H1 (cell line): ENCODE results near the gene ACO1. TPM values are rescaled to one million over a fixed set of nuclear protein-coding genes. Genes with fewer than 3 reads are reported as not detected.

ENCODE experiments used
- CTCF ChIA-PET: fragments of 300-600 bp; sonication (Branson Sonifier 250); formaldehyde crosslinking; loops from one replicate; lab custom pipeline; 2021; ENCODE audit not compliant: partially characterized antibody; lab: Charles Lee
- POLR2A ChIA-PET: fragments of 300-600 bp; sonication (Branson Sonifier 250); formaldehyde crosslinking; loops from one replicate; lab custom pipeline; 2021; ENCODE audit warnings: inconsistent platforms; ENCODE audit not compliant: partially characterized antibody; lab: Charles Lee
- DNase-seq, 2 experiments: peaks; one replicate each; pipeline versions ENCODE4 v3.0.0 to v3.0.0-alpha.2; 2010 to 2022; ENCODE audit warnings: low spot score in 2 of 2, low read depth in 1 of 2, mixed read lengths in 1 of 2
- FAIRE-seq: peaks from 2 replicates; lab custom pipeline; 2011; peaks lifted over from hg19 to GRCh38; lab: Jason Lieb, UNC
- H2AFZ ChIP-seq: 2 replicates; pipeline ENCODE4 v1.8.1; 2012; ENCODE audit warnings: low read length, inconsistent platforms
- H2AK5ac ChIP-seq: 2 replicates; pipeline ENCODE4 v1.6.1; 2013; ENCODE audit warnings: low read depth, low read length
- H2BK120ac ChIP-seq: replicated peaks from 2 replicates; pipeline ENCODE3; 2013; ENCODE audit warnings: low read depth, low read length, inconsistent platforms
- H2BK12ac ChIP-seq: 2 replicates; pipeline ENCODE4 v1.6.1; 2013; ENCODE audit warnings: low read depth, low read length
- H2BK15ac ChIP-seq: 2 replicates; pipeline ENCODE4 v1.6.1; 2013; ENCODE audit warnings: low read length
- H2BK20ac ChIP-seq: 2 replicates; pipeline ENCODE4 v1.6.1; 2013; ENCODE audit warnings: low read length
- H2BK5ac ChIP-seq: 2 replicates; pipeline ENCODE4 v1.6.1; 2013; ENCODE audit warnings: low read depth, low read length
- H3K14ac ChIP-seq: 2 replicates; pipeline ENCODE4 v1.6.1; 2013; ENCODE audit warnings: inconsistent platforms; ENCODE audit not compliant: insufficient read length
- H3K18ac ChIP-seq: 2 replicates; pipeline ENCODE4 v1.6.1; 2013; ENCODE audit warnings: low read length; ENCODE audit errors: extremely low read depth
- H3K23ac ChIP-seq: 2 replicates; pipeline ENCODE4 v1.6.1; 2013; ENCODE audit warnings: inconsistent platforms; ENCODE audit not compliant: insufficient read length
- H3K23me2 ChIP-seq: 2 replicates; pipeline ENCODE4 v1.6.1; 2013; ENCODE audit warnings: low read depth, low read length
- H3K27ac ChIP-seq: 2 replicates; pipeline ENCODE4 v1.6.1; 2011; ENCODE audit warnings: low read depth, low read length, inconsistent platforms
- H3K27me3 ChIP-seq, 4 experiments: replicated peaks in 1 of 4; 1 replicate in 1 of 4; 2 replicates in 3 of 4; pipeline versions ENCODE4 v1.6.1 to v1.8.1; 2011 to 2013; ENCODE audit warnings: low read length in 3 of 4, mild to moderate bottlenecking in 3 of 4, inconsistent platforms in 2 of 4, mixed read lengths in 2 of 4, moderate library complexity in 1 of 4; ENCODE audit not compliant: control insufficient read depth in 3 of 4, insufficient read depth in 3 of 4; ENCODE audit errors: extremely low read depth in 1 of 4
- H3K36me3 ChIP-seq, 4 experiments: 2 replicates each; pipeline versions ENCODE4 v1.6.1 to v1.8.1; 2011 to 2013; ENCODE audit warnings: mild to moderate bottlenecking in 4 of 4, low read length in 3 of 4, moderate library complexity in 2 of 4, control low read depth in 1 of 4, inconsistent platforms in 1 of 4; ENCODE audit not compliant: insufficient read depth in 4 of 4, control insufficient read depth in 2 of 4
- H3K4ac ChIP-seq: replicated peaks from 2 replicates; pipeline ENCODE3; 2013; ENCODE audit warnings: low read length, low read depth, mixed read lengths, inconsistent platforms; ENCODE audit not compliant: insufficient read length
- H3K4me1 ChIP-seq, 4 experiments: replicated peaks in 1 of 4; 1 replicate in 1 of 4; 2 replicates in 3 of 4; pipeline versions ENCODE4 v1.6.1 to v1.8.1; 2011 to 2013; ENCODE audit warnings: low read length in 3 of 4, inconsistent platforms in 2 of 4, mixed read lengths in 1 of 4; ENCODE audit not compliant: insufficient read depth in 4 of 4, control insufficient read depth in 3 of 4
- H3K4me2 ChIP-seq, 2 experiments: 2 replicates each; pipeline versions ENCODE4 v1.6.1 to v1.8.1; 2011 to 2013; ENCODE audit warnings: low read depth in 2 of 2, low read length in 2 of 2, control low read depth in 1 of 2, inconsistent platforms in 1 of 2, mild to moderate bottlenecking in 1 of 2; ENCODE audit not compliant: insufficient read depth in 1 of 2
- H3K4me3 ChIP-seq, 4 experiments: fragments of 200-600, 300-600 bp in 1 of 4; sonication (generic), shearing (Covaris generic), sonication (Bioruptor Twin) in 1 of 4; 2 replicates each; pipeline versions ENCODE4 v1.5.1 to v1.8.1; 2011 to 2016; ENCODE audit warnings: low read length in 4 of 4, low read depth in 3 of 4, control low read depth in 2 of 4, inconsistent platforms in 2 of 4, mild to moderate bottlenecking in 2 of 4, mixed read lengths in 1 of 4, moderate library complexity in 1 of 4; ENCODE audit not compliant: insufficient read depth in 2 of 4; ENCODE audit errors: extremely low read depth in 1 of 4
- H3K56ac ChIP-seq: replicated peaks from 2 replicates; pipeline ENCODE3; 2013; ENCODE audit warnings: low read depth, mild to moderate bottlenecking, mixed read lengths, low read length, inconsistent platforms; ENCODE audit not compliant: insufficient read length
- H3K79me1 ChIP-seq: 2 replicates; pipeline ENCODE4 v1.6.1; 2013; ENCODE audit warnings: low read depth, low read length, control low read depth
- H3K79me2 ChIP-seq, 2 experiments: 2 replicates each; pipeline versions ENCODE4 v1.6.1 to v1.8.1; 2012 to 2013; ENCODE audit warnings: low read length in 2 of 2, mild to moderate bottlenecking in 2 of 2, inconsistent platforms in 1 of 2; ENCODE audit not compliant: insufficient read depth in 2 of 2, control insufficient read depth in 1 of 2
- H3K9ac ChIP-seq, 4 experiments: replicated peaks in 1 of 4; 1 replicate in 1 of 4; 2 replicates in 3 of 4; pipeline versions ENCODE4 v1.6.1 to v1.8.1; 2011 to 2013; ENCODE audit warnings: low read depth in 3 of 4, low read length in 3 of 4, control low read depth in 2 of 4, mild to moderate bottlenecking in 2 of 4, moderate library complexity in 2 of 4, inconsistent platforms in 1 of 4; ENCODE audit errors: extremely low read depth in 1 of 4
- H3K9me3 ChIP-seq, 2 experiments: 2 replicates each; pipeline versions ENCODE4 v1.6.1 to v1.8.1; 2012 to 2013; ENCODE audit warnings: mild to moderate bottlenecking in 2 of 2, moderate library complexity in 2 of 2, control low read depth in 1 of 2, inconsistent platforms in 1 of 2, low read depth in 1 of 2, low read length in 1 of 2, mixed read lengths in 1 of 2; ENCODE audit not compliant: insufficient read depth in 2 of 2
- H4K20me1 ChIP-seq, 2 experiments: replicated peaks in 1 of 2; 2 replicates each; pipeline versions ENCODE3 to v1.8.1; 2011 to 2013; ENCODE audit warnings: inconsistent platforms in 2 of 2, low read length in 2 of 2, mild to moderate bottlenecking in 1 of 2; ENCODE audit not compliant: insufficient read depth in 2 of 2, control insufficient read depth in 1 of 2
- H4K5ac ChIP-seq: 2 replicates; pipeline ENCODE4 v1.6.1; 2013; ENCODE audit warnings: low read length, low read depth, mixed read lengths, inconsistent platforms; ENCODE audit not compliant: insufficient read length
- H4K8ac ChIP-seq: 2 replicates; pipeline ENCODE4 v1.8.0; 2013; ENCODE audit warnings: mild to moderate bottlenecking, moderate library complexity, low read length, inconsistent platforms; ENCODE audit not compliant: insufficient read depth; ENCODE audit errors: extremely low read depth
- H4K91ac ChIP-seq: replicated peaks from 2 replicates; pipeline ENCODE3; 2013; ENCODE audit warnings: low read length, mixed read lengths, inconsistent platforms; ENCODE audit not compliant: insufficient read length
- BCL11A ChIP-seq, 2 experiments: IDR thresholded peaks; one replicate each; pipeline ENCODE4 v1.6.1; 2011; ENCODE audit warnings: low read depth in 2 of 2, low read length in 2 of 2, mild to moderate bottlenecking in 2 of 2
- CHD1 ChIP-seq: IDR thresholded peaks from 2 replicates; pipeline ENCODE4 v1.6.1; 2012; ENCODE audit warnings: low read depth, low read length, improper control_type of control experiment
- CTBP2 ChIP-seq: IDR thresholded peaks from 2 replicates; pipeline ENCODE4 v1.7.0; 2011; ENCODE audit warnings: borderline replicate concordance, mild to moderate bottlenecking, moderate library complexity, mixed read lengths, low read length; ENCODE audit not compliant: insufficient read depth, insufficient read length
- GABPA ChIP-seq: IDR thresholded peaks from 2 replicates; pipeline ENCODE4 v1.6.1; 2011; ENCODE audit warnings: mild to moderate bottlenecking, low read length, moderate library complexity, borderline replicate concordance; ENCODE audit not compliant: insufficient read depth
- HDAC2 ChIP-seq, 2 experiments: fragments of 300-600 bp in 1 of 2; sonication (generic) in 1 of 2; IDR thresholded peaks; 2 replicates each; pipeline ENCODE4 v1.6.1; 2011 to 2012; ENCODE audit warnings: low read depth in 2 of 2, low read length in 2 of 2, mild to moderate bottlenecking in 2 of 2, moderate library complexity in 2 of 2, borderline replicate concordance in 1 of 2, inconsistent platforms in 1 of 2
- HDAC6 ChIP-seq: IDR thresholded peaks from one replicate; pipeline ENCODE4 v1.7.1; 2012; ENCODE audit warnings: low read depth, mild to moderate bottlenecking, inconsistent platforms, low read length, moderate library complexity
- RBBP5 ChIP-seq: IDR thresholded peaks from 2 replicates; pipeline ENCODE4 v1.7.1; 2012; ENCODE audit warnings: low read depth, mild to moderate bottlenecking, inconsistent platforms, low read length, moderate library complexity, borderline replicate concordance
- RFX5 ChIP-seq: IDR thresholded peaks from 2 replicates; pipeline ENCODE4 v1.6.1; 2011; ENCODE audit warnings: low read depth, low read length, improper control_type of control experiment, borderline replicate concordance
- SIX5 ChIP-seq: IDR thresholded peaks from 2 replicates; pipeline ENCODE4 v1.6.1; 2011; ENCODE audit warnings: mild to moderate bottlenecking, low read depth, low read length
- SP1 ChIP-seq: IDR thresholded peaks from 2 replicates; pipeline ENCODE4 v1.6.1; 2011; ENCODE audit warnings: low read depth, low read length
- TAF1 ChIP-seq: IDR thresholded peaks from 2 replicates; pipeline ENCODE4 v1.6.1; 2011; ENCODE audit warnings: mild to moderate bottlenecking, low read depth, low read length
- TAF7 ChIP-seq: optimal IDR thresholded peaks from 2 replicates; pipeline ENCODE3; 2011; ENCODE audit warnings: low read depth, mild to moderate bottlenecking, inconsistent platforms, low read length, moderate library complexity, borderline replicate concordance
- TCF12 ChIP-seq: IDR thresholded peaks from 2 replicates; pipeline ENCODE4 v1.6.1; 2011; ENCODE audit warnings: low read depth, mild to moderate bottlenecking, low read length
- WGBS, 2 experiments: shearing (Covaris generic) in 1 of 2; methylation state at CpG; one replicate each; pipeline versions ENCODE4 v1.1.6 to v1.1.7; 2013 to 2015; ENCODE audit warnings: low lambda C conversion rate in 2 of 2, mixed read lengths in 2 of 2, inconsistent platforms in 1 of 2, low coverage in 1 of 2, missing lambda C conversion rate in 1 of 2; ENCODE audit not compliant: insufficient replicate concordance in 2 of 2, insufficient coverage in 1 of 2, insufficient read length in 1 of 2; ENCODE audit errors: extremely low coverage in 1 of 2, missing lambda C conversion rate in 1 of 2; 5-methylcytosine and 5-hydroxymethylcytosine counted together
- polyA plus RNA-seq, 7 experiments: library from polyadenylated mRNA; depleted of rRNA in 3 of 7; stranded (reverse) in 5 of 7; unstranded in 2 of 7; fragments of >200 nt in 5 of 7; fragments of 200-250 nt in 2 of 7; gene quantifications; 1 replicate in 5 of 7; 2 replicates in 1 of 7; 4 replicates in 1 of 7; pipeline versions ENCODE4 v1.2.1 to v1.2.3, GENCODE V29; 2011 to 2013; ENCODE audit warnings: missing spikeins in 2 of 7, mixed read lengths in 2 of 7
- total RNA-seq: library from RNA; stranded (reverse); fragmentation: NEBNext Ultra II Directional; extraction: Animal tissue kit (Norgen Biotek cat#: 25700); gene quantifications from 2 replicates; pipeline ENCODE4 v1.2.1, GENCODE V29; 2021

ACO1 gene
- total and polyA plus RNA-seq, 2 of the 8 experiments (the other 6 are each of a cell fraction or from before 2014, with no cell fraction given): 39.3 to 49.8 TPM

DNA sequence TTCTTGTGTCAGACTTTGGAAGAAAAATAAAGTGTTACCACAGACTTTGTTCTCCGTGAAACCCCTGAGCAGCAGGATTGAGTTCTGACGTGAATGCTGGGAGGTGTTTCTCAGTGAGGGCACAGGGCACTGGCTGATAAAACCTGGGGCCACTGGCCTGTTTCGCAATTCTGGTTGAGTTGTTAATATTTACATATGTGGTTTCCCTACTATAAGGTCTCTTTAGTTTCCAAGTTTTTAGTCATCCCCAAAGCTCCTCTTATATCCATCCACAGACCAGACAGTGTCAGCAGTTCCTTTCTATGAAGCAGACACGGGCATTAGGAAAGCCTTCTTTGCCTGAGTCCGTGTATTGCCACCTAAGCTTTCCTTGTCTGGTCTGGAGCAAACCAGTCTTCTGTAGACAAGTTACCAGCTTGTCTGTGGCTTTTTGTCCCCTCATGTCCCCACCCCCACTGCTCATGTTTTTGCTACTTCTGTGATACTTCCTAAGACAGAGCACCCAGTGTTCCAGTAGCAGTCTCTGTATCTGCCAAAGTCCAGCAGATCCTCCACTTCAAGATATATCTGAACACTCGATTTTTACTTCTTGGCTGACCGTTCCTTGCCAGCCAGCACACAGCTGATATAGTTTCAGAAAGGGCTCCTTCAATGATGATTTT lies 42.0 kb downstream of the ACO1 start:
- H4K5ac ChIP-seq: no peak overlapping the region
- H4K20me1 ChIP-seq: no peaks in the 10 kb centered on the region
- no peak overlapping the region for H2BK12ac ChIP-seq
- no peaks in the 10 kb centered on the region for H3K4me1 ChIP-seq
- FAIRE-seq: no peak
- ChIA-PET POLR2A (interaction anchor here (1.2 kb wide), 1 partner anchor 12 kb away, joined by 5 read pairs; no protein-coding TSS in a partner anchor), CTCF (interaction anchor here (0.7 to 4.6 kb wide), 4 partner anchors 10 to 145 kb away, joined by 4 to 26 read pairs (median 5); no protein-coding TSS in a partner anchor)
- no peak for DNase-seq
- no peaks in the 10 kb centered on the region for H3K79me1 ChIP-seq
- H2AK5ac ChIP-seq: no peak overlapping the region
- no peak overlapping the region for H3K14ac ChIP-seq
- no peak overlapping the region for H3K27ac ChIP-seq
- no peak overlapping the region for H2BK5ac ChIP-seq
- WGBS, 2 experiments: 97% methylated on average over 7 of the region's 7 CpGs; no CpG with 5 or more reads in 1 of the 2 experiments
- no peak overlapping the region for H2BK20ac ChIP-seq
- no peak overlapping the region for H3K4me2 ChIP-seq
- H2BK15ac ChIP-seq: no peak overlapping the region
- no peak overlapping the region for H3K56ac ChIP-seq
- H2BK120ac ChIP-seq: no peak overlapping the region
- H4K91ac ChIP-seq: no peak overlapping the region
- peaks cover 0 to 1% (median 0%) of the 10 kb centered on the region in 4 experiments; a peak in 1 of 7 replicates for H3K27me3 ChIP-seq
- no peak overlapping the region for H3K18ac ChIP-seq
- H4K8ac ChIP-seq: no peak overlapping the region
- no peak overlapping the region for H3K4me3 ChIP-seq
- no peak overlapping the region for H3K23ac ChIP-seq
- H3K23me2 ChIP-seq: no peaks in the 10 kb centered on the region
- no peak overlapping the region for H2AFZ ChIP-seq
- no peaks in the 10 kb centered on the region for H3K9me3 ChIP-seq
- H3K9ac ChIP-seq: no peak overlapping the region
- H3K36me3 ChIP-seq: peaks cover 2 to 27% (median 16%) of the 10 kb centered on the region in 4 experiments; a peak in 7 of 8 replicates
- no peak overlapping the region for H3K4ac ChIP-seq
- H3K79me2 ChIP-seq: no peaks in the 10 kb centered on the region
- TF ChIP-seq BCL11A (IDR thresholded peaks at IDR 0.05; ENCODE audit: low read depth in 2 of 2, low read length in 2 of 2) (no peak), TAF1 (no peak), RBBP5 (no peak), RFX5 (no peak), SP1 (no peak), SIX5 (no peak), TAF7 (no peak), CHD1 (no peak), CTBP2 (no peak), TCF12 (no peak), HDAC6 (no peak), HDAC2 (IDR thresholded peaks at IDR 0.05; ENCODE audit: borderline replicate concordance in 1 of 2, low read depth in 2 of 2, low read length in 2 of 2) (no peak), GABPA (no peak)
